Measurements from ENCODE around the gene CARTPT. TPM values are rescaled to one million over a fixed set of nuclear protein-coding genes. Genes with fewer than 3 reads are reported as not detected.
A peak's percentile ranks its signal among the peaks of the same experiment; 100 is the strongest.

The CARTPT gene
- total RNA-seq, 1 experiment from 2014 or later, result not detected

- Histone ChIP-seq H3K36me3 (ENCODE audit: control insufficient read depth in 1 of 2, insufficient read depth in 2 of 2, low read length in 2 of 2) (no peaks in the 10 kb centered on the region), H3K4me2 (ENCODE audit: low read length) (no peak overlapping the region), H3K27ac (ENCODE audit: low read depth, low read length) (no peak overlapping the region), H3K9me3 (ENCODE audit: control insufficient read depth in 1 of 2, insufficient read depth in 1 of 2, low read depth in 1 of 2, low read length in 2 of 2) (no peaks in the 10 kb centered on the region), H3K9me2 (ENCODE audit: insufficient read depth) (no peaks in the 10 kb centered on the region), H3K27me3 (ENCODE audit: insufficient read depth, low read length) (peaks cover 6% of the 10 kb centered on the region; the same call in 1 of the 2 replicates), H3K4me1 (ENCODE audit: control insufficient read depth in 1 of 2, insufficient read depth in 2 of 2, low read length in 2 of 2) (no peaks in the 10 kb centered on the region), H3K9ac (ENCODE audit: low read length) (no peak overlapping the region), H2AFZ (ENCODE audit: low read depth, low read length, poor library complexity, severe bottlenecking) (peak overlapping the region; percentile 8), H3K79me2 (ENCODE audit: insufficient read depth, low read length) (no peaks in the 10 kb centered on the region), H3K4me3 (replicated peaks in 1 of 2; ENCODE audit: low read depth in 1 of 2, low read length in 2 of 2) (no peak overlapping the region), H4K20me1 (ENCODE audit: insufficient read depth) (no peaks in the 10 kb centered on the region)
- DNase-seq (ENCODE audit: low read depth, low spot score) (no peak), ATAC-seq (no peak)
- CTCF ChIA-PET, result no interaction called here
- RAD21 ChIA-PET (ENCODE audit: low non-redundant PET in 1 of 2, low total read pairs in 2 of 2, uncharacterized antibody in 2 of 2, unreplicated experiment in 2 of 2), result no interaction called here
- no TSS peak for BruUV-seq (replicated peaks)
- POLR2A ChIA-PET, result no interaction called here
- intact Hi-C loops (cut with micrococcal nuclease), result no loop called here
- no peak for TF ChIP-seq REST (IDR thresholded peaks at IDR 0.05; ENCODE audit: low read depth)
- no peak for TF ChIP-seq CTCF (IDR thresholded peaks at IDR 0.05 in 2 of 3, conservative IDR thresholded peaks at IDR 0.05 in 1 of 3; ENCODE audit: borderline replicate concordance in 1 of 3, insufficient read depth in 1 of 3, low read depth in 2 of 3, low read length in 2 of 3)
- TF ChIP-seq MAX (IDR thresholded peaks at IDR 0.05), result no peak
- no peak for TF ChIP-seq RAD21 (IDR thresholded peaks at IDR 0.05; ENCODE audit: low read depth)
Observed at GRCh38 chr5:71699751-71700150, 19.3 kb upstream of the CARTPT start.

Measured in HCT116 (cell line).